IMR-90 (cell line): ENCODE data around the gene LRPPRC. TPM values are rescaled to one million over a fixed set of nuclear protein-coding genes. Genes with fewer than 3 reads are reported as not detected.

ENCODE experiments used
- ATAC-seq: fragments of 200-7000 bp; cut with Tn5 transposase; 2 replicates; pipeline ENCODE4 v1.9.1; 2020; ENCODE audit warnings: low read depth, mild to moderate bottlenecking, moderate library complexity
- BruUV-seq: library from RNA; stranded (reverse); fragments of 400-500 nt; replicated peaks from 2 replicates; lab custom pipeline; 2021; lab: Mats Ljungman, UMichigan
- CTCF ChIA-PET: fragments of 300-600 bp; formaldehyde crosslinking; extraction: SDS; loops from one replicate; lab custom pipeline; 2021; ENCODE audit warnings: antibody characterized with exemption; lab: Yijun Ruan, JAX
- POLR2A ChIA-PET: fragments of 300-600 bp; sonication (Branson Sonifier 250); formaldehyde crosslinking; loops from one replicate; lab custom pipeline; 2022; ENCODE audit warnings: antibody characterized with exemption; ENCODE audit not compliant: unreplicated experiment; lab: Charles Lee
- DNase-seq: peaks from one replicate; pipeline ENCODE4 v3.0.0; 2013
- H2AFZ ChIP-seq: replicated peaks from 2 replicates; pipeline ENCODE3; 2013; ENCODE audit warnings: low read length, mild to moderate bottlenecking; ENCODE audit not compliant: poor library complexity
- H2AK5ac ChIP-seq: 2 replicates; pipeline ENCODE4 v1.6.1; 2013; ENCODE audit warnings: low read depth, low read length, inconsistent platforms
- H2AK9ac ChIP-seq: replicated peaks from 2 replicates; pipeline ENCODE3; 2013; ENCODE audit warnings: mild to moderate bottlenecking, low read depth, low read length, moderate library complexity; ENCODE audit not compliant: poor library complexity
- H2BK120ac ChIP-seq: 2 replicates; pipeline ENCODE4 v1.6.1; 2013; ENCODE audit warnings: low read depth, low read length, inconsistent platforms
- H2BK15ac ChIP-seq: 3 replicates; pipeline ENCODE4 v1.6.1; 2013; ENCODE audit warnings: low read depth, low read length, inconsistent platforms
- H2BK20ac ChIP-seq: 2 replicates; pipeline ENCODE4 v1.6.1; 2013; ENCODE audit warnings: low read depth, mild to moderate bottlenecking, inconsistent platforms, low read length, moderate library complexity
- H2BK5ac ChIP-seq: 2 replicates; pipeline ENCODE4 v1.6.1; 2013; ENCODE audit warnings: mild to moderate bottlenecking, low read depth, low read length, inconsistent platforms; ENCODE audit not compliant: poor library complexity, severe bottlenecking
- H3K14ac ChIP-seq: replicated peaks from 2 replicates; pipeline ENCODE4 v1.6.1; 2013; ENCODE audit warnings: low read depth, low read length, inconsistent platforms
- H3K18ac ChIP-seq: 2 replicates; pipeline ENCODE4 v1.6.1; 2013; ENCODE audit warnings: low read depth, low read length, control low read depth
- H3K23ac ChIP-seq: 2 replicates; pipeline ENCODE4 v1.6.1; 2013; ENCODE audit warnings: low read depth, low read length, inconsistent platforms
- H3K27ac ChIP-seq: 2 replicates; pipeline ENCODE4 v1.5.1; 2013; ENCODE audit warnings: mild to moderate bottlenecking, control low read depth, low read length; ENCODE audit not compliant: insufficient read depth
- H3K27me3 ChIP-seq: 2 replicates; pipeline ENCODE4 v1.6.1; 2013; ENCODE audit warnings: low read length; ENCODE audit not compliant: control insufficient read depth, insufficient read depth
- H3K36me3 ChIP-seq: 2 replicates; pipeline ENCODE4 v1.6.1; 2013; ENCODE audit warnings: low read length, mixed read lengths; ENCODE audit not compliant: control insufficient read depth, insufficient read depth
- H3K4ac ChIP-seq: 2 replicates; pipeline ENCODE4 v1.6.1; 2013; ENCODE audit warnings: low read depth, low read length, inconsistent platforms
- H3K4me1 ChIP-seq: 2 replicates; pipeline ENCODE4 v1.6.1; 2013; ENCODE audit warnings: low read length, mixed read lengths; ENCODE audit not compliant: control insufficient read depth, insufficient read depth
- H3K4me2 ChIP-seq: 2 replicates; pipeline ENCODE4 v1.6.1; 2013; ENCODE audit warnings: low read depth, mild to moderate bottlenecking, control low read depth, low read length, moderate library complexity
- H3K4me3 ChIP-seq: 2 replicates; pipeline ENCODE4 v1.5.1; 2013; ENCODE audit warnings: low read depth, mild to moderate bottlenecking, control low read depth, low read length, moderate library complexity; ENCODE audit not compliant: insufficient read depth
- H3K56ac ChIP-seq: 2 replicates; pipeline ENCODE4 v1.6.1; 2013; ENCODE audit warnings: low read length, inconsistent platforms; ENCODE audit not compliant: insufficient read depth; ENCODE audit errors: extremely low read depth
- H3K79me1 ChIP-seq, 2 experiments: 2 replicates each; pipeline ENCODE4 v1.6.1; 2013; ENCODE audit warnings: low read length in 2 of 2, inconsistent platforms in 1 of 2, low read depth in 1 of 2
- H3K9ac ChIP-seq: 2 replicates; pipeline ENCODE4 v1.6.1; 2013; ENCODE audit warnings: low read depth, low read length, control low read depth
- H3K9me1 ChIP-seq: 2 replicates; pipeline ENCODE4 v1.6.1; 2013; ENCODE audit warnings: low read length, inconsistent platforms; ENCODE audit not compliant: insufficient read depth
- H3K9me3 ChIP-seq: 2 replicates; pipeline ENCODE4 v1.6.1; 2013; ENCODE audit warnings: low read length; ENCODE audit not compliant: control insufficient read depth, insufficient read depth
- H4K20me1 ChIP-seq: 2 replicates; pipeline ENCODE4 v1.6.1; 2013; ENCODE audit warnings: low read length, inconsistent platforms; ENCODE audit not compliant: insufficient read depth
- H4K5ac ChIP-seq: 2 replicates; pipeline ENCODE4 v1.6.1; 2013; ENCODE audit warnings: mild to moderate bottlenecking, low read depth, low read length, control low read depth
- H4K8ac ChIP-seq, 2 experiments: 2 replicates each; pipeline ENCODE4 v1.6.1; 2013; ENCODE audit warnings: low read depth in 2 of 2, low read length in 2 of 2, control low read depth in 1 of 2, inconsistent platforms in 1 of 2
- H4K91ac ChIP-seq: 2 replicates; pipeline ENCODE4 v1.6.1; 2013; ENCODE audit warnings: low read depth, low read length, inconsistent platforms; ENCODE audit not compliant: insufficient read depth
- BHLHE40 ChIP-seq: fragments of 150-350 bp; IDR thresholded peaks from 2 replicates; pipeline ENCODE4 v1.6.1; 2016; ENCODE audit warnings: mild to moderate bottlenecking, low read depth, low read length
- CEBPB ChIP-seq: IDR thresholded peaks from 2 replicates; pipeline ENCODE4 v1.6.1; 2012; ENCODE audit warnings: low read depth, low read length, improper control_type of control experiment
- CHD1 ChIP-seq: IDR thresholded peaks from 2 replicates; pipeline ENCODE4 v1.6.1; 2012; ENCODE audit warnings: low read depth, low read length, improper control_type of control experiment
- MXI1 ChIP-seq: IDR thresholded peaks from 2 replicates; pipeline ENCODE4 v1.6.1; 2012; ENCODE audit warnings: low read depth, mild to moderate bottlenecking, low read length, moderate library complexity, borderline replicate concordance
- NFE2L2 ChIP-seq: fragments of 150-350 bp; IDR thresholded peaks from 2 replicates; pipeline ENCODE4 v1.6.1; 2016; ENCODE audit warnings: low read depth, mild to moderate bottlenecking, low read length
- POLR2A ChIP-seq: IDR thresholded peaks from 2 replicates; pipeline ENCODE4 v1.6.1; 2012; ENCODE audit warnings: mild to moderate bottlenecking, low read depth, low read length
- RAD21 ChIP-seq: IDR thresholded peaks from 2 replicates; pipeline ENCODE4 v1.6.1; 2012; ENCODE audit warnings: low read length, improper control_type of control experiment
- RCOR1 ChIP-seq: IDR thresholded peaks from 2 replicates; pipeline ENCODE4 v1.6.1; 2012; ENCODE audit warnings: mild to moderate bottlenecking, low read length, improper control_type of control experiment; ENCODE audit not compliant: insufficient replicate concordance
- RFX5 ChIP-seq: IDR thresholded peaks from 2 replicates; pipeline ENCODE4 v1.8.0; 2012; ENCODE audit warnings: low read depth, mild to moderate bottlenecking, low read length, moderate library complexity
- WGBS, 2 experiments: methylation state at CpG; one replicate each; pipeline versions ENCODE4 v1.1.5 to v1.1.7; 2013; ENCODE audit warnings: missing lambda C conversion rate in 2 of 2; ENCODE audit not compliant: insufficient read length in 1 of 2; ENCODE audit errors: extremely low coverage in 2 of 2; 5-methylcytosine and 5-hydroxymethylcytosine counted together
- dilution Hi-C: fragments of 300-500 bp; cut with HindIII; formaldehyde crosslinking; loops from one replicate; pipeline ENCODE4 v1.14.3; 2018; ENCODE audit warnings: low sequenced_read_pairs; ENCODE audit not compliant: unreplicated experiment
- in situ Hi-C: fragments of 300-500 bp; cut with MboI; formaldehyde crosslinking; loops from 3 replicates; pipeline ENCODE4 v1.14.3; 2019; ENCODE audit warnings: low sequenced_read_pairs, inconsistent platforms, mixed read lengths
- intact Hi-C: fragments of 100-400 bp; cut with micrococcal nuclease; formaldehyde crosslinking; loops from 2 replicates; pipeline ENCODE4 v1.10.0; 2022
- polyA plus RNA-seq, 3 experiments: library from polyadenylated mRNA; depleted of rRNA; stranded (reverse); fragments of >200 nt; gene quantifications; 2 replicates each; pipeline ENCODE4 v1.2.3, GENCODE V29; 2012; ENCODE audit warnings: low replicate concordance in 1 of 3
- total RNA-seq: library from RNA; depleted of rRNA; stranded (reverse); fragments of >200 nt; gene quantifications from 2 replicates; pipeline ENCODE4 v1.2.3, GENCODE V29; 2012
- TF ChIP-seq, protein P1 (sequence below): fragments of 150-350 bp; IDR thresholded peaks from 2 replicates; pipeline ENCODE4 v1.6.1; 2017; ENCODE audit warnings: mild to moderate bottlenecking, antibody characterized with exemption, low read length, low read depth
- TF ChIP-seq, protein P2 (sequence below): fragments of 150-350 bp; IDR thresholded peaks from 2 replicates; pipeline ENCODE4 v1.6.1; 2016; ENCODE audit warnings: low read depth, mild to moderate bottlenecking, low read length, moderate library complexity, borderline replicate concordance

The LRPPRC gene
- total and polyA plus RNA-seq, 2 of the 4 experiments (the other 2 are of a cell fraction): 30.4 to 36.0 TPM

DNA sequence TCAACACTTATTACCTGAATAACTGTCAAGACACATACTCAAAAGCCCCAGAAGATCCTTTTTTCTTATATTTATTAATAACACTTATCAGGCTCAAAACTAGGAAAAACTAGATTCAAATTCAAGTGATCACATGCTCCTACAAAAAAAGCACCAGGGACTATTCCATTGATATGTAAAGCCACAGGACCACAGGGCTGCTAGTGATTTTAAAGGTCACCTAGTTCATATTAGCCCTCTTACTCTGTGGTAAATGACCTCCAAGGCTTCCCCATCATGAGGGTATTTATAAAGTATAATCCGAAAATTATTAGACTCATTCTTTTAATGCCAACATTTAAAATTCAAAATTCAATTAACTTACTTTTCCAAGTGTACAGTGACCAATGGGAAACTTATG, 52.5 kb downstream of the LRPPRC start:
- Histone ChIP-seq H2BK15ac (no peak overlapping the region), H3K4me2 (no peak overlapping the region), H3K4ac (no peak overlapping the region), H3K4me3 (no peak overlapping the region), H2AK9ac (no peak overlapping the region), H3K79me1 (peaks cover 5 to 8% of the 10 kb centered on the region in 2 experiments; a peak in 2 of 4 replicates), H4K5ac (no peak overlapping the region), H3K36me3 (peaks cover 14% of the 10 kb centered on the region), H2BK20ac (no peak overlapping the region), H3K23ac (no peak overlapping the region), H3K14ac (no peak overlapping the region), H3K9ac (no peak overlapping the region), H3K4me1 (0 out of 2 replicates have a peak, but pooled peaks cover 2% of the 10 kb centered on the region), H2AFZ (no peak overlapping the region), H4K8ac (no peak overlapping the region), H3K9me1 (no peaks in the 10 kb centered on the region), H3K27me3 (no peaks in the 10 kb centered on the region), H2AK5ac (no peak overlapping the region), H4K20me1 (no peaks in the 10 kb centered on the region), H3K56ac (no peak overlapping the region), H2BK120ac (no peak overlapping the region), H3K9me3 (no peaks in the 10 kb centered on the region), H4K91ac (no peak overlapping the region), H3K18ac (no peak overlapping the region), H2BK5ac (no peak overlapping the region), H3K27ac (no peak overlapping the region)
- CTCF ChIA-PET: interaction anchor here (1.1 to 1.2 kb wide), 2 partner anchors 9 to 66 kb away, joined by 3 read pairs; no protein-coding TSS in a partner anchor
- no peak for TF ChIP-seq BHLHE40
- TF ChIP-seq RFX5: no peak
- no peak for TF ChIP-seq CHD1
- TF ChIP-seq, protein P1, sequence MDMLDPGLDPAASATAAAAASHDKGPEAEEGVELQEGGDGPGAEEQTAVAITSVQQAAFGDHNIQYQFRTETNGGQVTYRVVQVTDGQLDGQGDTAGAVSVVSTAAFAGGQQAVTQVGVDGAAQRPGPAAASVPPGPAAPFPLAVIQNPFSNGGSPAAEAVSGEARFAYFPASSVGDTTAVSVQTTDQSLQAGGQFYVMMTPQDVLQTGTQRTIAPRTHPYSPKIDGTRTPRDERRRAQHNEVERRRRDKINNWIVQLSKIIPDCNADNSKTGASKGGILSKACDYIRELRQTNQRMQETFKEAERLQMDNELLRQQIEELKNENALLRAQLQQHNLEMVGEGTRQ: no peak
- no peak for TF ChIP-seq MXI1
- TF ChIP-seq RCOR1: no peak
- no peak for TF ChIP-seq RAD21
- no peak for TF ChIP-seq NFE2L2
- TF ChIP-seq, protein P2, sequence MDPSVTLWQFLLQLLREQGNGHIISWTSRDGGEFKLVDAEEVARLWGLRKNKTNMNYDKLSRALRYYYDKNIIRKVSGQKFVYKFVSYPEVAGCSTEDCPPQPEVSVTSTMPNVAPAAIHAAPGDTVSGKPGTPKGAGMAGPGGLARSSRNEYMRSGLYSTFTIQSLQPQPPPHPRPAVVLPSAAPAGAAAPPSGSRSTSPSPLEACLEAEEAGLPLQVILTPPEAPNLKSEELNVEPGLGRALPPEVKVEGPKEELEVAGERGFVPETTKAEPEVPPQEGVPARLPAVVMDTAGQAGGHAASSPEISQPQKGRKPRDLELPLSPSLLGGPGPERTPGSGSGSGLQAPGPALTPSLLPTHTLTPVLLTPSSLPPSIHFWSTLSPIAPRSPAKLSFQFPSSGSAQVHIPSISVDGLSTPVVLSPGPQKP: no peak
- no peak for TF ChIP-seq POLR2A
- TF ChIP-seq CEBPB: no peak
- ATAC-seq: no peak
- in situ Hi-C loops (no loop called here), intact Hi-C loops (loop anchor here (5.0 kb wide), 3 partner anchors 34 to 331 kb away; no protein-coding TSS in a partner anchor), dilution Hi-C loops (no loop called here)
- POLR2A ChIA-PET: no interaction called here
- no TSS peak for BruUV-seq
- no peak for DNase-seq
- WGBS, 2 experiments: no CpG with 5 or more reads among the region's 1 CpG
